ENCODE results near the gene ZSWIM3. TPM values are rescaled to one million over a fixed set of nuclear protein-coding genes. Genes with fewer than 3 reads are reported as not detected.
"Not testable (repeated sequence)": the region's sequence is repeated elsewhere in the genome, so short reads cannot be mapped to it uniquely, and the experiment has no call there.

Gene ZSWIM3
- total RNA-seq, 1 experiment from 2014 or later, result 3.0 TPM

DNA sequence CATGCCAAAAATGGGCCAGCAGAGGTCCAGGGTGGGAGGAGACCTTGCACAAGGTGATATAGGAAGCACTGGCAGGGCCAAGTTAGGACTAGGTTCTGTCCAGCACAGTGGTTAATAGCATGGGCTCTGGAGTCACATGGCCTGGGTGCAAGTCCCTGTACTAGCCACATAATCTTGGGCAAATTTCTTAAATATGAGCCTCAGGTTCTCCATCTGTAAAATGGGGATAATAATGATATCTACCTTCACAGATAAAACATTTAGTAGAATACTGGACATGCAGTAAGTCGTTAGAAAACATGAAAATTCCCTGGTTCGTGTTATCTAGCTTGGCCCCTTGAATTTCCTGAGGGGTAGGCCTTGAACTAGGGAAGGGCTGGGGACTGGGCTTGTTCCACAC, 39.9 kb downstream of the ZSWIM3 start:
- DNase-seq (ENCODE audit: low read depth, low spot score), result no peak
- in situ Hi-C loops (cut with HindIII; ENCODE audit: low pct_unique_long_range_greater_than_20kb, low sequenced_read_pairs), result no loop called here

GRCh38 chr20:45897692-45898091, 40.3 kb downstream of the ZSWIM3 start:
- in situ Hi-C loops (cut with HindIII; ENCODE audit: low pct_unique_long_range_greater_than_20kb, low sequenced_read_pairs), result no loop called here
- no peak for DNase-seq (ENCODE audit: low read depth, low spot score)

DNA sequence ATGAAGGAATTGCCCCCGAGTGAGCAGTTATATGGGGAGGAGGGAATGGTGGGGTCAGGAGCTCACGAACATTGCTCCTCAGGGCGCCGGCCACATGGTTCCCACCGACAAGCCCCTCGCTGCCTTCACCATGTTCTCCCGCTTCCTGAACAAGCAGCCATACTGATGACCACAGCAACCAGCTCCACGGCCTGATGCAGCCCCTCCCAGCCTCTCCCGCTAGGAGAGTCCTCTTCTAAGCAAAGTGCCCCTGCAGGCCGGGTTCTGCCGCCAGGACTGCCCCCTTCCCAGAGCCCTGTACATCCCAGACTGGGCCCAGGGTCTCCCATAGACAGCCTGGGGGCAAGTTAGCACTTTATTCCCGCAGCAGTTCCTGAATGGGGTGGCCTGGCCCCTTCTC, 40.9 kb downstream of the ZSWIM3 start:
- DNase-seq (ENCODE audit: low read depth, low spot score), result no peak
- in situ Hi-C loops (cut with HindIII; ENCODE audit: low pct_unique_long_range_greater_than_20kb, low sequenced_read_pairs), result no loop called here

DNA sequence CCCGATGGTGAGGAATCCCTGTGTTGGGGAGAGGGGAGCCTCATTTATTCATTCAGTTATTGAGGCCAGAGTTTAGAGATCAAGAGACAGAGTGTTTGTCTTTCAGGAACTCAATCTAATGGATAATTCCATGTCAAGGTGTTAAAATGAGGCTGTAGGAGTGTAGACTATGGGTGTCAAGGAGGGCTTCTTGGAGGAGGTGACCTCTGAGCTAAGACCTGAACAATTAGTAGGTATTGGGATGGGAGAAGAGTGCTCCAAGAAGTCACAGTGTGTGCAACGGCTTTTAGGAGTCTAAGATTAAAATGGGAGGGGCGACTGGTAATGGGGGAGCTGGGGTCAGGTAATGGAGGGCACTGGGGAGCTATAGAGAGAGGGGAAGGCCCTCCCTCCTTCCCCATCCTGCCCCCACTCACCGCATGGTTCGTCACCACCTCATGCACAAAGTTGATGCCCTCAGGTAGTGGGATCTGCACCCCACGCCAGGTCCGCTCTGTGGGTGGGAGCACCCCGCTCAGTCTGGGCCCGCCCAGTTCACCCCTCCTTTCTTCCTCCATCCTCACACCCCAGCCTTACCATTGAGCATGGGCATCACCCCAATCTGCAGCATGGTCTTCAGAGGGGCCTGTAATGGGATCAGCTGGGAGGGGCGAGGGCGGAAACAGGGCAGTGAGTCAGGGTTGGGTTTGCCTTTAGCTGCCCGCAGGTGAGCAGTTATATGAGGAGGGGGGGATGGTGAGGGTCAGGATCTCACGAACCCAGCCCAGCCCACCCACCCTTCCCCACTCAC, 41.8 kb downstream of the ZSWIM3 start:
- no peak for DNase-seq (ENCODE audit: low read depth, low spot score)
- in situ Hi-C loops (cut with HindIII; ENCODE audit: low pct_unique_long_range_greater_than_20kb, low sequenced_read_pairs), result no loop called here

GRCh38 chr20:45901332-45901731, 43.9 kb downstream of the ZSWIM3 start:
- in situ Hi-C loops (cut with HindIII; ENCODE audit: low pct_unique_long_range_greater_than_20kb, low sequenced_read_pairs); DNase-seq (ENCODE audit: low read depth, low spot score): not testable (repeated sequence)

DNA sequence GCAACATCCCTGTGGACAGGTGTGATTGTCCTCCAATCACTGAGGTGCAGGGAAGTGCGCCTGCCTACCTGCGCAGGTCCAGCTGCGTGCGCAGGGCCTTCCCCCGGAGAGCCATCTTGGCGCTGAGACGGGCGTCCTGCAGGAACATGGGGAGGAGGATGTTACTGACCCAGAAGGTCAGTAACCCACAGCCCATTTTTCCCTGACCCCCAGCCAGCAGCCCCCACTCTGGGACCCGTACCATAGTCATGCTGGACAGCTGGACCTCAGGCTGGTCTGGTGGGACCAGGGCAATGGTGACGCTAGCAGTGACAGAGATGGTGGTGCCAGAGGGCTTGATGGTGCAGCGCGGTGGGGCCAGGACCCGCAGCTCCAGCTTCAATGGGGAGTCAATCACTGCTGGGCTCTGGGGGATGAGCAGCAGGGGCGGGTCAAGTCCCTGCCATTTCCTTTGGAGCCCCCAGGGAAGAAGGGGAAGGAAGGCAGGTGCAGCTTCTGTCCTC, 44.8 kb downstream of the ZSWIM3 start:
- in situ Hi-C loops (cut with HindIII; ENCODE audit: low pct_unique_long_range_greater_than_20kb, low sequenced_read_pairs), result no loop called here

DNA sequence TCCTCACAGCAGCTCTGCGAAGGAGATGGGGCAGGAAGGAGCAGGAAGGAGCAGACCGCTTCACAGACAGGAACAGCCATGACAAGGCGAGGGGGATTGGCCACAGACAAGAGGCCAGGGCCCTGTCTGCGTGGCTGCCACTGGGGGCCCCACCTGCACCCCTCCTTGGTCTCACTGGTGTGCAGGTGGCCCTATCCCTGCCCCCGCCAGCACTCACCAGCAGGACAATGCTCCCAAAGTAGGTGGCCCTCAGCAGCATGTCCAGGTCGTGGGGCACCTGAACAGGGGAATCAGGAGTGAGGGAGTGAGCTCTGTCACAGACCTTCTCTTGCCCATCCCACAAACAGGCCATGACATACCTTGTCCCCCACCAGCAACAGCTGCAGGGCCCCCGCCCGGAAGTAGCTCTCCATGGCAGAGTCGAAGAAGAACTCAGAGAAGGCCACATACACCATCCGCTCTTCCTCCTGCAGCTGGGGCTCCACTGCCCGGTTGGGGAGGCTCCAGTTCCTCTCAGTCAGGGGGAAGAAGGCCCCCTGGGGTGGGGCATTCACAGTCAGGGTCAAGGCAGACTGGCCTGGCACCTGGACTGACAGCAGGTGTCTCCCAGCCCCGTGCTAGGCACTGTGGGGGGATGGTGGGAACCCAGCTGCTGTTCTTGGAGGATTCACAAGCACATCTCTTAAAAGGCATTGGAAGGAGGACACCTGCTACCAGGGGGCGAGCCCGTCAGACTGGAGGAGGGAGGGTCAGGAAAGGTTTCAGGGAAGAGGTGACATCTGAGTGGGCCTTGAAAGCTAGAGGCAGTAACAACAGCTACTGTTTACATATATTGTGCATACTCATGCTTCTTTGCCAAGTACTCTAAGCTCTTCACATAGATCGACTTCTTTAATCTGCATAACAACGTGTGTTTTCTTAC, 47.4 kb downstream of the ZSWIM3 start:
- in situ Hi-C loops (cut with HindIII; ENCODE audit: low pct_unique_long_range_greater_than_20kb, low sequenced_read_pairs), result no loop called here

More for the DNA sequence above, 44.8 kb downstream of the ZSWIM3 start:
- no peak for DNase-seq (ENCODE audit: low read depth, low spot score)

GRCh38 chr20:45905505-45906079, 48.2 kb downstream of the ZSWIM3 start:
- in situ Hi-C loops (cut with HindIII; ENCODE audit: low pct_unique_long_range_greater_than_20kb, low sequenced_read_pairs), result no loop called here
- no peak for DNase-seq (ENCODE audit: low read depth, low spot score)

More for the DNA sequence above, 47.4 kb downstream of the ZSWIM3 start:
- DNase-seq (ENCODE audit: low read depth, low spot score), result no peak

DNA sequence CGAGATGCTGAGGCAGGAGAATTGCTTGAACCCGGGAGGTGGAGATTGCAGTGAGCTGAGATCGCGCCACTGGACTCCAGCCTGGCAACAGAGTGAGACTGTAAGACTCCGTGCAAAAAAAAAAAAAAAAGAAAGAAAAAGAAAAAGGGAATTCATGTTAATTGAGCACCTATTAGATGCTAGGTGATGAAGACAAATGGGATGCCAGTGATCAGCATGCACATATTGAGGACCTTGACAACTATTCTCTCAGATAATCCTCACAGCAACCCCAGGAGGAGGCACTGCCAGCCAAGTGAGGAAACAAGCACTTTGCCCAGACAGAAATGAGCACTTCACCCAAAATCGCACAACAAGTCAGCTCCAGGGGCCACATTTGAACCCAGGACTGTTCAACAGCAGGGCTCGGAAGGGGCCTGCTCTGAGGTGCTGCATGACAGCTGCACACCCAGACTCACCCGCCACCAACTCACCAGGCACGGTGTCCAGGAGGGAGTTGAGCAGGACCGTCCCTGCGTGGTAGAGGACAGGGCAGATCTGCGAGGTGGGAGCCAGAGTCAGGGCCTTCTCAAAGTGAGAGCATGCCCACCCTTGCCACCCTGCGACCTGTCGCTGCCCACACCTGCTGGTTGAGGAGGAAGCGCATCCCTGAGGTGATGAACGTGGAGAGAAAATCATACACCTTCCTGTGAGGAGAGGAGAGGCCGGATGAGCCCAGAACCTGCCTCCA, 50.0 kb downstream of the ZSWIM3 start:
- in situ Hi-C loops (cut with HindIII; ENCODE audit: low pct_unique_long_range_greater_than_20kb, low sequenced_read_pairs), result no loop called here
- no peak for DNase-seq (ENCODE audit: low read depth, low spot score)

DNA sequence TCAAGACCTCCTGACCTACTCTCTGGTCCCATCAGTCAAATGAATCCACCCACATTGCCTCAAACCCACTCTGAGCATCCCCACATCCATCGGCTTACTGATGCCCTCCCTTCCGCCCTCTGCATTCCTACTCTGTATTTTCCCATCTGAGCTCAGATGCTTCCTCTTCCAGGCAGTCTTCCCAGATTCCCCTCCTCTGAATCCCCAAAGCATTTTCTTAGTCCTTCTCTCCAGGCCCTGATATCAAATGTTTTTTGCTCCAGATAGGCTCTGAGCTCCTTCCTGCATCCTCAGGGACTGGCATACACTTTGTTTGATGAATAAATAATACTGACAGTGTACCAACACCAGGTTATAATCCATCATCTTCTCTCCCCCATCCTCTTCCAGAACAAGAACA, 50.7 kb downstream of the ZSWIM3 start:
- no peak for DNase-seq (ENCODE audit: low read depth, low spot score)
- in situ Hi-C loops (cut with HindIII; ENCODE audit: low pct_unique_long_range_greater_than_20kb, low sequenced_read_pairs), result no loop called here

DNA sequence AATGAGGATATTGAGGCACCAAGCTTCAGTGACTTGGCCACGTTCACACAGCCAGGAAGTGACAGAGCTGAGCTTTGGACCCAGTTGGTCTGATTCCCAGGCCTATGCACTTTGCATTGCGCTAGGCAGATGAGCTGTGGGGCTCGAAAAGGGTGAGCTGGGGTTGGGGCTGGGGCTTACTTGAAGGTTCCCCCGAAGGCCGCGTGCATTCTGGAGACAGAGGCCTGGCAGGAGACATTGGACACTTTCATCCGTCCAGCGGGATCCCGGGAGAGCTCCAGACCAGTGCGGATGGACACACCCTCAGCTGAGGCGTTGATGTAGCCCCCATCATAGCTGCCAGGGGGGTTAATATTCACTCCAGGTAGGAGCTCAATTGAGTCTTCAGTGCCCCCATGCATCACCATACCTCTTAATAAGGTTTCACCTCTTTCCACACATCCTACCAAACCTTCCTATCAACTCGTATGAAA, 52.0 kb downstream of the ZSWIM3 start:
- in situ Hi-C loops (cut with HindIII; ENCODE audit: low pct_unique_long_range_greater_than_20kb, low sequenced_read_pairs), result no loop called here
- no peak for DNase-seq (ENCODE audit: low read depth, low spot score)

DNA sequence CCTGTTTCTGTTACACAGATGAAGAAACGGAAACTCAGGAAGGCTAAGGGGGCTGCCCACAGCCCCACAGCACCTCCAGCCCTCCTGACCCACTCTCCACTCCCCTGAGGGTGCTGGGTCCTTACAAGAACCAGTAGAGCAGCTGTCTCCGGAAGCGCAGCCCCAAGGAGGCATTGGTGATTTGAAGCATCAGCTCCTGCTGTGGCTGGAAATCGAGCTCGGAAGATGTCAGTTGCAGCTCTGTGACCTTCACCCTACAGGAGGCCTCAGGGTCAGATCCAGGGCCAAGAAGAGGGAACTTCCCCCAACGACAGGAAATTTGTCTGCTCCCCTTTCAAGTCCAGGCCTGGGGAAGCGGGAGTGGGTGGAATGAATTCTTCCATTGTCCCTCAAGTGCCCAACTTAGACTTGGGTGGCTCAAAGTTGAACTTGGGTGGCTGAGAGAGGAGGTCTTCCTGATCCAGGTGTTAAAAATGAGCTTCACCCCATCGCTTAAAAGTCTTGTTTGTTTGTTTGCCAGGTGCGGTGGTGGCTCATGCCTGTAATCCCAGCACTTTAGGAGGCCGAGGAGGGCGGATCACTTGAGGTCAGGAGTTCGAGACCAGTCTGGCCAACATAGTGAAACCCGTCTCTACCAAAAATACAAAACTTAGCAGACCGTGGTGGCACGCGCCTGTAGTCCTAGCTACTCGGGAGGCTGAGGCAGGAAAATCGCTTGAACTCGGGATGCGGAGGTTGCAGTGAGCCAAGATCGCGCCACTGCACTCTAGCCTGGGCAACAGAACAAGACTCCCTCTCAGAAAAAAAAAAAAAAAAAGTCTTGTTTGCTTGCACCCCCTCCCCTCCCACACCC, 52.6 kb downstream of the ZSWIM3 start:
- no peak for DNase-seq (ENCODE audit: low read depth, low spot score)
- in situ Hi-C loops (cut with HindIII; ENCODE audit: low pct_unique_long_range_greater_than_20kb, low sequenced_read_pairs), result no loop called here

- in situ Hi-C loops (cut with HindIII; ENCODE audit: low pct_unique_long_range_greater_than_20kb, low sequenced_read_pairs), result no loop called here
- peak; percentile 90 for DNase-seq (ENCODE audit: low read depth, low spot score)
These were observed 53.5 kb downstream of the ZSWIM3 start for GRCh38 chr20:45910670-45911485.

- in situ Hi-C loops (cut with HindIII; ENCODE audit: low pct_unique_long_range_greater_than_20kb, low sequenced_read_pairs), result no loop called here
- DNase-seq (ENCODE audit: low read depth, low spot score), result peak; percentile 24
These were observed 54.3 kb downstream of the ZSWIM3 start, which contains the start of gene PLTP for GRCh38 chr20:45911486-45912343. Gene PLTP, minus strand, starts transcription at chr20:45912155. Its CDS starts 703 bp downstream, at chr20:45911452.

DNA sequence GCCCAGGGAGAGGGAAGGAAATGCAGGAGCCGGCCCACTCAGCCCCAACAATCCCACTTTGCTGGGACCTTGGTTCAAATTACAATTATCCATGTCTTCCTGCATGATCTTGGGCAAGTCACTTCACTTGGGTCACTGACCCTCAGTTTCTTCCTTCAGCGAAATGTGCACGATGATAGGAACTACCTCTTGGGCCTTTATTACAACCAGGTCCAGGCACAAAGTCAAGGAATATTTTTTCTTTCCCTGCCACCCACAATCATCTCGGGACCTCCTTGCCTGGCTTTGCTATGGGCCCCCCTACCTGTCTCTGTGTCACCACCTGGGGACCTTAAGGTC, 54.9 kb downstream of the ZSWIM3 start:
- DNase-seq (ENCODE audit: low read depth, low spot score), result no peak
- in situ Hi-C loops (cut with HindIII; ENCODE audit: low pct_unique_long_range_greater_than_20kb, low sequenced_read_pairs), result no loop called here
